Uterine smooth muscle cell (primary cell): ENCODE data around the gene PITPNM1. TPM values are rescaled to one million over a fixed set of nuclear protein-coding genes. Genes with fewer than 3 reads are reported as not detected.

Experiments
- total RNA-seq: library from RNA; depleted of rRNA; stranded (reverse); fragments of >200 nt; gene quantifications from 2 replicates; pipeline ENCODE4 v1.2.3, GENCODE V29; 2014

Gene PITPNM1
- 12.1 and 16.5 TPM in 2 replicates for total RNA-seq

GRCh38 chr11:67504950-67505581 is at the start of gene PITPNM1:
Gene PITPNM1 (minus strand): TSS chr11:67505363. CDS start chr11:67504180, 1,183 bp downstream.

GRCh38 chr11:67522844-67523555 is 17.8 kb upstream of the PITPNM1 start, which contains the start of gene CABP2:
Gene CABP2 (minus strand): TSS chr11:67523446. CDS start chr11:67523326, 120 bp downstream.

GRCh38 chr11:67507864-67508485 is 2.8 kb upstream of the PITPNM1 start, which contains the start of gene CDK2AP2:
Gene CDK2AP2 (minus strand): TSS chr11:67508162. CDS start chr11:67508082, 80 bp downstream.

GRCh38 chr11:67482827-67483798 is 22.1 kb downstream of the PITPNM1 start, which contains the start of gene AIP:
Gene AIP (plus strand): TSS chr11:67483026. CDS start chr11:67483159, 133 bp downstream.

GRCh38 chr11:67468759-67469507 is 36.2 kb downstream of the PITPNM1 start, which contains the start of gene TMEM134:
Gene TMEM134 (minus strand): TSS chr11:67469251. CDS start chr11:67469192, 59 bp downstream.

GRCh38 chr11:67455054-67455453 is 50.1 kb downstream of the PITPNM1 start, which contains the start of gene CABP4:
Gene CABP4 (plus strand): TSS chr11:67455354. CDS start chr11:67455424, 70 bp downstream.

GRCh38 chr11:67452141-67452952 is 52.8 kb downstream of the PITPNM1 start, which contains the start of gene GPR152:
Gene GPR152 (minus strand): TSS chr11:67452729. CDS start chr11:67452724, 5 bp downstream.

Other genes starting within 250 kb of the PITPNM1 start
- gene GRK2, start 238.9 kb downstream of the PITPNM1 start, total RNA-seq = 34.7 and 37.3 TPM in 2 replicates
- gene ANKRD13D, start 216.1 kb downstream of the PITPNM1 start, total RNA-seq = 30.0 and 34.2 TPM in 2 replicates
- gene SSH3, start 201.8 kb downstream of the PITPNM1 start, total RNA-seq = 14.3 and 15.6 TPM in 2 replicates
- 31.8 and 50.0 TPM in 2 replicates for gene POLD4, start 151.8 kb downstream of the PITPNM1 start, total RNA-seq
- 2.8 and 3.9 TPM in 2 replicates for gene CLCF1, start 131.8 kb downstream of the PITPNM1 start, total RNA-seq
- 7.3 and 7.6 TPM in 2 replicates for gene RAD9A, start 113.4 kb downstream of the PITPNM1 start, total RNA-seq
- 159 and 215 TPM in 2 replicates for gene PPP1CA, start 103.5 kb downstream of the PITPNM1 start, total RNA-seq
- not detected in 2 replicates for gene TBC1D10C, start 101.3 kb downstream of the PITPNM1 start, total RNA-seq
- under 0.01 and 0.12 TPM in 2 replicates for gene CARNS1, start 89.7 kb downstream of the PITPNM1 start, total RNA-seq
- gene RPS6KB2, start 76.9 kb downstream of the PITPNM1 start, total RNA-seq = 37.1 and 68.3 TPM in 2 replicates
- gene PTPRCAP, start 67.7 kb downstream of the PITPNM1 start, total RNA-seq = 0.44 and 0.62 TPM in 2 replicates
- gene CORO1B, start 61.9 kb downstream of the PITPNM1 start, total RNA-seq = 110 and 138 TPM in 2 replicates
- not detected in 2 replicates for gene GPR152, start 52.6 kb downstream of the PITPNM1 start, total RNA-seq
- gene CABP4, start 50.0 kb downstream of the PITPNM1 start, total RNA-seq = not detected in 2 replicates
- gene TMEM134, start 36.1 kb downstream of the PITPNM1 start, total RNA-seq = 28.4 and 30.1 TPM in 2 replicates
- gene AIP, start 22.3 kb downstream of the PITPNM1 start, total RNA-seq = 63.2 and 102 TPM in 2 replicates
- 14.7 and 30.4 TPM in 2 replicates for gene CDK2AP2, start 2.8 kb upstream of the PITPNM1 start, total RNA-seq
- gene CABP2, start 18.1 kb upstream of the PITPNM1 start, total RNA-seq = not detected in 2 replicates
- 596 and 840 TPM in 2 replicates for gene GSTP1, start 78.4 kb upstream of the PITPNM1 start, total RNA-seq
- gene NDUFV1, start 101.6 kb upstream of the PITPNM1 start, total RNA-seq = 168 and 191 TPM in 2 replicates
- gene NUDT8, start 124.6 kb upstream of the PITPNM1 start, total RNA-seq = 7.5 and 8.7 TPM in 2 replicates
- gene TBX10, start 134.4 kb upstream of the PITPNM1 start, total RNA-seq = not detected in 2 replicates
- not detected in 2 replicates for gene ACY3, start 145.4 kb upstream of the PITPNM1 start, total RNA-seq
- gene ALDH3B2, start 169.3 kb upstream of the PITPNM1 start, total RNA-seq = not detected in 2 replicates